Activated gamma-delta T cell treated with anti-CD3 and anti-CD28 coated beads, Interleukin-2, amount 50 U/mL, for 16 hours (primary cell): Measurements from ENCODE around the gene GSK3A.

Experiments used
- DNase-seq: peaks from one replicate; pipeline ENCODE4 v3.0.0-alpha.2; 2020; ENCODE audit warnings: low read depth

The GSK3A gene

GRCh38 chr19:42242512-42243409, at the start of gene GSK3A:
TSS of gene GSK3A (minus strand) at chr19:42242602. CDS start at chr19:42242465, 137 bp downstream.
- DNase-seq, result peak; percentile 92

- DNase-seq, result no peak
Measured at GRCh38 chr19:42291435-42291810, 49.0 kb upstream of the GSK3A start.

GRCh38 chr19:42290523-42291434, 48.4 kb upstream of the GSK3A start:
- peak; percentile 58 for DNase-seq

- no peak for DNase-seq
Measured at GRCh38 chr19:42290136-42290522, 47.7 kb upstream of the GSK3A start.

DNA sequence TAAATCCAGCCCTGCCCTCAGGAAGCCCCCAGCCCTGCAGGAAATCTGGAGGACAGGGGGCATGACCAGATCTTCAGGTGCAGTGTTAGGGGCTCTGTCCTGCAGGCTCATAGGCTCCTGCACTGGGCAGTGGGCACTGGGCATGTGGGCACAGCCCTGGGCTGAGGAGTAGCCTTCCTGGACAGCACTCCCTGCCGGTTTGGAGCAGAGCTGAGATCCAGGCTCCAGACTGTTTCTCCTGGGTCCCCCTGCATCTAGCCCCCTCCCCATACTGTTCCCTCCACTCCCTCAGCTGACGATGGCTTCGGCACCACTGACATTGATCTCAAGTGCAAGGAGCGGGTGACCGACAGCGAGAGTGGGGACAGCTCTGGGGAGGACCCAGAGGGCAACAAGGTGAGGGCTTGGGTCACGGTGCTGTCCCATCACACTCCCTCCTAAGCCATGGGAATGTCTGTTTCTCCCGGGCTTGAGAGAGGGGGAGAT, 47.2 kb upstream of the GSK3A start:
- DNase-seq, result no peak

GRCh38 chr19:42288881-42289555, 46.6 kb upstream of the GSK3A start:
- DNase-seq, result no peak

DNA sequence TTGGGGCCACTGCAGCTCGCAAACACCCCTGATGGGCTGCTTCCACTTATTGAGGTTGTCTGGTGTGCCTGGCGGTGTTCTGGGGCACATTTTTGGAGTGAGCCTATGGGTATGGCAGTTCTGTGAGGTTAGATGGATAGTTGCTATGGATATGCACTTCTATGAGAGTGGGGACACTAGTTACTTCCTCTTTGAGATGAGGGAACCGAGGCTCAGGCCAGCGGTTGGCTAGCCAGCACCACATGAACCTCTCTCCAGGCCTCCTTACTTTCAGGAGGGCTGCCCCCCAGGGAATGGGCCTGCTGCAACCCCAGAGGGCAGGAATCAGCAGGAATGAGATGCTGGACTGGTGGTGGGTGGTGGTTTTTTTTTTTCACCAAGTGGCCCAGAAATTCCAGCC, 46.0 kb upstream of the GSK3A start:
- no peak for DNase-seq

DNA sequence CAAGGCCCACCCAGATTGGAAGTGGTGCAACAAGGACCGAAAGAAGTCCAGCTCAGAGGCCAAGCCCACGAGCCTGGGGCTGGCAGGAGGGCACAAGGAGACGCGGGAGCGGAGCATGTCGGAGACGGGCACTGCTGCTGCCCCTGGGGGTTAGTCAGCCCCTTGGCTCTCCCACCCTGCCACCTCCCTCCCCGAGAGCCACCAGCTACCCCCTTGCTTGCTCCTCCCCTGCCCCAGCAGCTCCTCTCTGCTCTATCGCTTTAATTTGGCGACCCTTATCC, 45.4 kb upstream of the GSK3A start:
- no peak for DNase-seq

DNA sequence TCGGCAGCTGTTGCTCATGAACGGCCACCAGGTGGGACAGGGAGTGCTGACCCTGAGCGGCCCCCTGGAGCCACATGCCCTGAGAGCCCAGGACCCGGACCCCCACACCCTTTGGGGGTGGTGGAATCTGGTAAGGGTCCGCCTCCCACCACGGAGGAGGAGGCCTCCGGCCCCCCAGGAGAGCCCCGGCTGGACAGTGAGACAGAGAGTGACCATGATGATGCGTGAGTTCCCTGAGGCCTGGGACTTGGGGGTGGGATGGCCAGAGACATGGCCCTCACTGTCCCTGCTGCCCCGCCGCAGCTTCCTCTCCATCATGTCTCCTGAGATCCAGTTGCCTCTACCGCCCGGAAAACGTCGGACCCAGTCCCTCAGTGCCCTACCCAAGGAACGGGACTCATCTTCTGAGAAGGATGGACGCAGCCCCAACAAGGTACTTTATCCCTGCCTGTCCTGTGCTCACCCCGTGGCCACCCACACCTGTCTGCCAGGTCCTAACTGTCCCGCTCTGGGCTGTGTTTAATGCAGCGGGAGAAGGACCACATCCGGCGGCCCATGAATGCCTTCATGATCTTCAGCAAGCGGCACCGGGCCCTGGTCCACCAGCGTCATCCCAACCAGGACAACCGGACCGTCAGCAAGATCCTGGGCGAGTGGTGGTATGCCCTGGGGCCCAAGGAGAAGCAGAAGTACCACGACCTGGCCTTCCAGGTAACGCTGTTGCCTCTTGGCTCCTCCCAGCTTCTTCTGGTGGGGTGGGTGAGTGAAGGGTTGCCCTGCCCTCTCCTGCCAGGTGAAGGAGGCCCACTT, 44.8 kb upstream of the GSK3A start:
- no peak for DNase-seq

GRCh38 chr19:42286349-42287016, 44.1 kb upstream of the GSK3A start:
- DNase-seq, result no peak

DNA sequence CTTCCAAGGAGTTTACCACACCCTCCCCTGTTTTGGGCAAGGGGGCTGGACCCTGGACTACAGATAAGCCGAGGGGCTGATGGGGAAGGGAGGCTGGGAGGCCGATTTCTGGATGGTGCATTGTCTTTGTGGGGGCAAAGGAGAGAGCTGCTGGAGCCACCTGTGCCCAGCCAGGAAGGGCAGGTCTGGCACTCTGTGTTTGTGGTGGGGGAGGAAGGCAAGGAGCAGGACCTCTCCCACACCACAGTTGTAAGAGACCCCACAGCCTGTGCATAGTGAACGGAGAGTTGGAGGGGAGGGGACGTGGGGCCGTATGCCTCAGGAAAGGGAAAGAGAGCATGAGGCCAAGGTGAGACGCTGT, 43.6 kb upstream of the GSK3A start:
- no peak for DNase-seq

DNA sequence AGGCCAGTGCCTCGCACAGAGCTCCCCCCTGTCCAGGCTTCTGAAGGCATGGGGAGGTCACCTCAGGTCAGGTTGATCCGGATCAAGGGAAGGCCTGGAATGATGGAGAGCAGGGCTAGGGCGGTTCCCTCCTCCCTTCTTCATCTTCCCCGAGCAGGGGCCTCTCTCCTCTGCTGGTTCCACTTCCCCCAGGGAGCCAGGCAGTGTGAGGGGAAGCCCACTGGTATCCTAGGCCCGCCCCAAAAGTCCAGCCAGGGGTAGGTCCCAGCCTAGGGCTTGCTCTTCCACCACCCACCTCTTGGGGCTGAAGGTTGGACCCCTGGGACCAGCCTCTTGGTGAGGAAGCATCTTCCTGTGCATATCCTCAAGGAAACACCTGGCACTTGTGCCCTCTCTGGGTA, 43.1 kb upstream of the GSK3A start:
- DNase-seq, result no peak

- no peak for DNase-seq
Measured at GRCh38 chr19:42284591-42285341, 42.4 kb upstream of the GSK3A start.

DNA sequence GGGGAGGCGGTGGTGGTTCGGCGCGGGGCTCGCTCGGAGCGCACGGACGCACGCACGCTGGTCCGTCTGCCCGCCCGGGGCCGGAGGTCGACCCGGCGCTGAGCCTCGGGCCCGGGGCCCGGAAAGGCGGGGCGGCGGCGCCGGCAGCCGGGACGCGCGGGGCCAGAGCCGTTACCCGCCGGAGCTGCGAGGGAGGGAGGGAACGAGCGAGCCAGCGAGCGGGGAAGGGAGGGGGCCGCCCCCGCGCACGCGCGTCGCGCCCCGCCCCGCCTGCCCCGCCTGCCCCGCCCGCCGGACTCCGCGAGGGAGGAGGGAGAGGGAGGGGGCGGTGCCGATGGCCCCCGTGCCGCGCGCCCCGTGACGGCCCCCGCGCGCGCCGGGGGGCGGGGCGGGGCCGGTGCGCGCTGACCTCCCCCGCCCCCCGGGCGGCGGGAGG, 41.7 kb upstream of the GSK3A start:
- peak; percentile 49 for DNase-seq

- DNase-seq, result peak; percentile 94
Measured at GRCh38 chr19:42283188-42284065, 41.0 kb upstream of the GSK3A start.

DNA sequence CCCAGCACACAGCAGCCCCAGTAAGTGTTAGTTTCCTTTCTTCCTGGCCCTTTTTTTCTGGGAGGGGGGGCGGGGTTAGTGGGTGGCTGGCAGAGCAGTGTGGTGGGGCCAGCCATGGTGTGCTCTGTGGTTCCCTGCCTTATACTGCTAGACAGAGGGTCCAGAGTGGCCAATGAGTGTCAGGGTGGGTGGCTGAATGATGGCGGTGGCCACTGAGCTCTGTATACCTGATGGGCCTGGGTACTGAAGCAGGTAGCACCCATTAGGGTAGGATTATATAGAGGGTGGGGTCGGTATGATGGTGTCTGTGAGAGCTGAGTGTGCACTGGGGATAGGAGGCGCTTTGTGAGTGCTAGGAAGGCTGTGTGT, 40.4 kb upstream of the GSK3A start:
- DNase-seq, result no peak

GRCh38 chr19:42281827-42282762, 39.7 kb upstream of the GSK3A start:
- DNase-seq, result no peak

DNA sequence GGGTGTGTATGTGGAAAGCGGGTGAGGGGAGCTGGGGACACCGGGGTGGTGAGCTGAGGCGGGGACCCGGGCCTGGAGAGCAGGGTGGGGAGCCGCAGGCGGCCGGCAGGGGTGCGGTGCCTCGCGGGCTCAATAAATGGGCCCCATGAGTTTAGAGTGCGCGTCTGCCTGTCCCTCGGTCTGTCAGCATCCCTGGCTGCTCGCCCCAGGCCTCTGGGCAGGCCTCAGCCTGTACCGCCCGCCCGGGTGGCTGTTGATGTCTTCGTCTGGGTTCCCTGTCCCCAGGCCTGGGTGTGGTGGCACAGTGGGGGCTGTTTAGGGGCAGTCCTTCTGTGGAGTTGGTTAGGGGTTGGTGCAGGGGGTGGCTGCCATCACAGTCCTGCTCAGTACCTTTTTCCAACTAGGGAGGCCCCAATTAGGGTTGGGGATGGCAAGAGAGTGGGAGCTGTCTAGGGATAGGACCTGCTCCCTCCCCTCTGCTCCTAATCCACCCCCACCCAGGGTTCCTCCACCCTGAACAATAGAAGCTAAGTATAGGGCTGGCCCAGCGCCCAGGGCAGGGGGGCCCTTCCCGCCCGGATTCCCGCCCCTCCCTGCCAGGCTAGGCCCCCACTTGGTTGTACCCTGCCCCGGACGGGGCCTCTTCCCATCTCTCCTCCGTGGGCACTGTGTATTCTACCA, 38.9 kb upstream of the GSK3A start:
- DNase-seq, result no peak
